Measurements from ENCODE around the gene CCDC3. TPM values are rescaled to one million over a fixed set of nuclear protein-coding genes. Genes with fewer than 3 reads are reported as not detected.

The CCDC3 gene
- polyA plus RNA-seq, 1 donor from 2014 or later: 3.8 TPM

DNA sequence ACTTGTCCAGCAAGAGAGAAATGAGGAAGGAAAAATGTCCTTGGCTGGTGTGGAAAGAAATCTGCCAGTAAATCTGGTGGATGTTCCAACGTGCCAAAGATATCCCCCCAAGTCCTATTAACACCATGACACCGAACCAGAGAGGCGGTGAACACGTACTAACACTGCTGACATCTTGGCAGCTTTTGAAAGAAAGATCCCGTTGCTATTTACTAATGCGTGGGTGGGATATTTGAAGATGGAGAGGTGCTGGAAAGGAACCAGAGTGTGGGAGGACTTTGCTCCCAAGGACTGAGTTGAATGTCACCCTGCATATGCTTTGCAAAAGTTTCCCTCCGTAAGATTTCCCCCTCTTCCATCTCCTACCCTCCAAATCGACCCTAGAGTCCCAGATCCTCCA, 7.9 kb downstream of the CCDC3 start:
- no peak overlapping the region for H3K27ac ChIP-seq (ENCODE audit: low read length)
- TF ChIP-seq, protein P1, sequence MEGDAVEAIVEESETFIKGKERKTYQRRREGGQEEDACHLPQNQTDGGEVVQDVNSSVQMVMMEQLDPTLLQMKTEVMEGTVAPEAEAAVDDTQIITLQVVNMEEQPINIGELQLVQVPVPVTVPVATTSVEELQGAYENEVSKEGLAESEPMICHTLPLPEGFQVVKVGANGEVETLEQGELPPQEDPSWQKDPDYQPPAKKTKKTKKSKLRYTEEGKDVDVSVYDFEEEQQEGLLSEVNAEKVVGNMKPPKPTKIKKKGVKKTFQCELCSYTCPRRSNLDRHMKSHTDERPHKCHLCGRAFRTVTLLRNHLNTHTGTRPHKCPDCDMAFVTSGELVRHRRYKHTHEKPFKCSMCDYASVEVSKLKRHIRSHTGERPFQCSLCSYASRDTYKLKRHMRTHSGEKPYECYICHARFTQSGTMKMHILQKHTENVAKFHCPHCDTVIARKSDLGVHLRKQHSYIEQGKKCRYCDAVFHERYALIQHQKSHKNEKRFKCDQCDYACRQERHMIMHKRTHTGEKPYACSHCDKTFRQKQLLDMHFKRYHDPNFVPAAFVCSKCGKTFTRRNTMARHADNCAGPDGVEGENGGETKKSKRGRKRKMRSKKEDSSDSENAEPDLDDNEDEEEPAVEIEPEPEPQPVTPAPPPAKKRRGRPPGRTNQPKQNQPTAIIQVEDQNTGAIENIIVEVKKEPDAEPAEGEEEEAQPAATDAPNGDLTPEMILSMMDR (IDR thresholded peaks at IDR 0.05; ENCODE audit: poor library complexity, severe bottlenecking): no peak
- TF ChIP-seq SMC3 (conservative IDR thresholded peaks at IDR 0.05; ENCODE audit: poor library complexity) (no peak), EP300 (conservative IDR thresholded peaks at IDR 0.05; ENCODE audit: poor library complexity, severe bottlenecking) (no peak)
- TF ChIP-seq, protein P2, sequence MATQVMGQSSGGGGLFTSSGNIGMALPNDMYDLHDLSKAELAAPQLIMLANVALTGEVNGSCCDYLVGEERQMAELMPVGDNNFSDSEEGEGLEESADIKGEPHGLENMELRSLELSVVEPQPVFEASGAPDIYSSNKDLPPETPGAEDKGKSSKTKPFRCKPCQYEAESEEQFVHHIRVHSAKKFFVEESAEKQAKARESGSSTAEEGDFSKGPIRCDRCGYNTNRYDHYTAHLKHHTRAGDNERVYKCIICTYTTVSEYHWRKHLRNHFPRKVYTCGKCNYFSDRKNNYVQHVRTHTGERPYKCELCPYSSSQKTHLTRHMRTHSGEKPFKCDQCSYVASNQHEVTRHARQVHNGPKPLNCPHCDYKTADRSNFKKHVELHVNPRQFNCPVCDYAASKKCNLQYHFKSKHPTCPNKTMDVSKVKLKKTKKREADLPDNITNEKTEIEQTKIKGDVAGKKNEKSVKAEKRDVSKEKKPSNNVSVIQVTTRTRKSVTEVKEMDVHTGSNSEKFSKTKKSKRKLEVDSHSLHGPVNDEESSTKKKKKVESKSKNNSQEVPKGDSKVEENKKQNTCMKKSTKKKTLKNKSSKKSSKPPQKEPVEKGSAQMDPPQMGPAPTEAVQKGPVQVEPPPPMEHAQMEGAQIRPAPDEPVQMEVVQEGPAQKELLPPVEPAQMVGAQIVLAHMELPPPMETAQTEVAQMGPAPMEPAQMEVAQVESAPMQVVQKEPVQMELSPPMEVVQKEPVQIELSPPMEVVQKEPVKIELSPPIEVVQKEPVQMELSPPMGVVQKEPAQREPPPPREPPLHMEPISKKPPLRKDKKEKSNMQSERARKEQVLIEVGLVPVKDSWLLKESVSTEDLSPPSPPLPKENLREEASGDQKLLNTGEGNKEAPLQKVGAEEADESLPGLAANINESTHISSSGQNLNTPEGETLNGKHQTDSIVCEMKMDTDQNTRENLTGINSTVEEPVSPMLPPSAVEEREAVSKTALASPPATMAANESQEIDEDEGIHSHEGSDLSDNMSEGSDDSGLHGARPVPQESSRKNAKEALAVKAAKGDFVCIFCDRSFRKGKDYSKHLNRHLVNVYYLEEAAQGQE (IDR thresholded peaks at IDR 0.05; ENCODE audit: borderline replicate concordance): no peak

DNA sequence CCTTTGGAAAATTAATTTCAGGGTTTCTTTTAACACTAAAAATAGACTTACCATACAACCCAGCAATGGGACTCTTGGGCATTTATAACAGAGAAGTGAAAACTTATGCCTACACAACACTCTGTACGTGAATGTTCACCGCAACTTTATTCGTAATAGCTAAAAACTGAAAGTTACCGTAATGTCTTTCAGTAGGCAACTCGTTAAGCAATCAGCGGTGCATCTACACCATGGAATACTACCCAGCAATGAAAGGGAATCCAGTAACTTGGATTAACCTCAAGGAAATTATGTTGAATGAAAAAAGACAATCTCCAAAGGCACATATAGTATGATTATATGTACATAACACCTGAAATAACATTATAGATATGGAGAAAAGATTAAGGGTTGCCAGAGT, 16.2 kb downstream of the CCDC3 start:
- TF ChIP-seq, protein P1 (IDR thresholded peaks at IDR 0.05; ENCODE audit: poor library complexity, severe bottlenecking): no peak
- no peak for TF ChIP-seq MXI1 (conservative IDR thresholded peaks at IDR 0.05; ENCODE audit: poor library complexity, severe bottlenecking)
- TF ChIP-seq, protein P2 (IDR thresholded peaks at IDR 0.05; ENCODE audit: borderline replicate concordance): no peak
- TF ChIP-seq EP300 (conservative IDR thresholded peaks at IDR 0.05; ENCODE audit: poor library complexity, severe bottlenecking): no peak
- TF ChIP-seq SMC3 (conservative IDR thresholded peaks at IDR 0.05; ENCODE audit: poor library complexity): no peak
- TF ChIP-seq EZH2 (IDR thresholded peaks at IDR 0.05; ENCODE audit: borderline replicate concordance, insufficient read depth, low read length, poor library complexity, severe bottlenecking): no peak
- no peak for TF ChIP-seq TAF1 (IDR thresholded peaks at IDR 0.05; ENCODE audit: low read depth)
- no peak for TF ChIP-seq POLR2AphosphoS5 (IDR thresholded peaks at IDR 0.05)
- no peak for TF ChIP-seq RAD21 (conservative IDR thresholded peaks at IDR 0.05)
- H4K20me1 ChIP-seq (ENCODE audit: insufficient read depth): no peaks in the 10 kb centered on the region
- no peak overlapping the region for H3K4me2 ChIP-seq (ENCODE audit: low read length)
- H3K36me3 ChIP-seq (ENCODE audit: insufficient read depth, low read length): no peaks in the 10 kb centered on the region
- H3K27ac ChIP-seq (ENCODE audit: low read length): no peak overlapping the region
- no peak overlapping the region for H3K9ac ChIP-seq (ENCODE audit: low read length)
- no peak overlapping the region for H2AFZ ChIP-seq (ENCODE audit: low read depth, low read length)
- peaks cover 9% of the 10 kb centered on the region for H3K9me3 ChIP-seq (ENCODE audit: low read length)
- H3K4me3 ChIP-seq (ENCODE audit: low read length): no peak overlapping the region
- H3F3A ChIP-seq (ENCODE audit: insufficient read depth, low read length, poor library complexity, severe bottlenecking): no peaks in the 10 kb centered on the region
- no peaks in the 10 kb centered on the region for H3K27me3 ChIP-seq (ENCODE audit: insufficient read depth, low read depth, low read length)
- no peaks in the 10 kb centered on the region for H3K79me2 ChIP-seq (replicated peaks; ENCODE audit: insufficient read depth, low read length)
- H3K9me2 ChIP-seq (ENCODE audit: insufficient read depth, low read length): no peaks in the 10 kb centered on the region

More for the DNA sequence above, 7.9 kb downstream of the CCDC3 start:
- no peak overlapping the region for H3K4me2 ChIP-seq (ENCODE audit: low read length)
- H3K9ac ChIP-seq (ENCODE audit: low read length): no peak overlapping the region
- H3K9me3 ChIP-seq (ENCODE audit: low read length): no peaks in the 10 kb centered on the region
- H3K4me3 ChIP-seq (ENCODE audit: low read length): no peak overlapping the region
- H3K27me3 ChIP-seq (ENCODE audit: insufficient read depth, low read depth, low read length): peaks cover 3% of the 10 kb centered on the region
- H3K79me2 ChIP-seq (replicated peaks; ENCODE audit: insufficient read depth, low read length): no peaks in the 10 kb centered on the region
- H4K20me1 ChIP-seq (ENCODE audit: insufficient read depth): no peaks in the 10 kb centered on the region
- H3K36me3 ChIP-seq (ENCODE audit: insufficient read depth, low read length): no peaks in the 10 kb centered on the region
- no peak overlapping the region for H2AFZ ChIP-seq (ENCODE audit: low read depth, low read length)
- no peaks in the 10 kb centered on the region for H3K9me2 ChIP-seq (ENCODE audit: insufficient read depth, low read length)
- no peaks in the 10 kb centered on the region for H3F3A ChIP-seq (ENCODE audit: insufficient read depth, low read length, poor library complexity, severe bottlenecking)

Data from neural cell (in vitro differentiated cells).